ENCODE measurements around the gene RPTOR. TPM values are rescaled to one million over a fixed set of nuclear protein-coding genes. Genes with fewer than 3 reads are reported as not detected.

The RPTOR gene
- total and polyA plus RNA-seq, 2 donors (not counting 3 experiments of a cell fraction or from before 2014, with no cell fraction given) = 10.7 to 41.8 TPM

DNA sequence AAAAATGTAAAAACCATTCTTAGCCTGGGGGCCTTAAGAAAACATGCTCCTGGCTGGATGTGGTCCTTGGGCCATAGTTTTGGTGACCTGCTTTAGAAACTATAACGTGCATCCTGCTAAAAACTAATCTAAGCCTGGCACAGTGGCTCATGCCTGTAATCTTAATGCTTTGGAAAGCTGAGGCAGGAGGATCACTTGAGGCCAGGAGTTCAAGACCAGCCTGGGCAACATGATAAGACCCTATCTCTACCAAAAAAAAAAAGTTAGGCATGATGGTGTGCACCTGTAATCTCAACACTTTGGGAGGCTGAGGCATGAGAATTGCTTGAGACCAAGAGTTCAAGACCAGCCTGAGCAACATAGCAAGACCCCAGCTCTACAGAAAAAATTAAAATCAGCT is 263.2 kb downstream of the RPTOR start:
- Histone ChIP-seq H4K20me1 (replicated peaks; ENCODE audit: control insufficient read depth, extremely low read depth, insufficient read depth, low read length) (no peaks in the 10 kb centered on the region), H3K9me3 (replicated peaks; ENCODE audit: control insufficient read depth, insufficient read depth, low read length) (no peaks in the 10 kb centered on the region), H3K9ac (replicated peaks; ENCODE audit: extremely low read depth, insufficient read depth, low read length) (no peak overlapping the region), H3K4me3 (replicated peaks in 1 of 3; ENCODE audit: insufficient read depth in 1 of 3, low read depth in 1 of 3, low read length in 3 of 3) (no peak overlapping the region), H2AFZ (ENCODE audit: low read depth, low read length) (no peak overlapping the region), H3K27ac (ENCODE audit: insufficient read depth, low read depth, low read length) (no peak overlapping the region), H3K36me3 (ENCODE audit: control insufficient read depth in 2 of 2, extremely low read depth in 1 of 2, insufficient read depth in 2 of 2, low read length in 2 of 2) (peaks cover 0 to 3% of the 10 kb centered on the region in 2 experiments), H3K4me1 (ENCODE audit: control insufficient read depth, extremely low read depth, insufficient read depth, low read length) (no peaks in the 10 kb centered on the region), H3K9me1 (replicated peaks; ENCODE audit: control insufficient read depth, extremely low read depth, insufficient read depth, low read length) (no peaks in the 10 kb centered on the region), H3K4me2 (ENCODE audit: insufficient read depth, low read length) (no peak overlapping the region), H3K79me2 (ENCODE audit: control insufficient read depth, insufficient read depth, low read length) (no peaks in the 10 kb centered on the region), H3K27me3 (ENCODE audit: control insufficient read depth in 2 of 2, insufficient read depth in 2 of 2, low read length in 2 of 2) (no peaks in the 10 kb centered on the region)
- no peak for FAIRE-seq
- BruUV-seq (replicated peaks) = no TSS peak
- intact Hi-C loops (cut with micrococcal nuclease) = no loop called here
- DNase-seq (ENCODE audit: low read depth, low spot score) = no peak
- CTCF ChIA-PET = interaction anchor here (1.9 kb wide), 1 partner anchor 11 kb away, joined by 4 read pairs; no protein-coding TSS in a partner anchor
- TF ChIP-seq MYC (IDR thresholded peaks at IDR 0.05; ENCODE audit: low read depth, low read length) (no peak), CTCF (IDR thresholded peaks at IDR 0.05; ENCODE audit: extremely low read depth in 1 of 2, insufficient read depth in 1 of 2, low read depth in 1 of 2, low read length in 2 of 2) (no peak), FOS (IDR thresholded peaks at IDR 0.05; ENCODE audit: borderline replicate concordance, insufficient read depth, low read length) (no peak), EZH2 (IDR thresholded peaks at IDR 0.05; ENCODE audit: borderline replicate concordance, low read depth, low read length, severe bottlenecking) (no peak), GATA2 (IDR thresholded peaks at IDR 0.05; ENCODE audit: insufficient read depth, insufficient read length, low read depth, low read length) (no peak), POLR2A (IDR thresholded peaks at IDR 0.05; ENCODE audit: low read depth, low read length) (no peak), JUN (IDR thresholded peaks at IDR 0.05; ENCODE audit: borderline replicate concordance, insufficient read depth, insufficient read length, low read depth) (no peak), POLR2AphosphoS5 (IDR thresholded peaks at IDR 0.05; ENCODE audit: insufficient read depth, low read depth, low read length) (no peak), MAX (IDR thresholded peaks at IDR 0.05; ENCODE audit: insufficient read depth, insufficient read length) (no peak)
- dilution Hi-C loops (cut with MboI; ENCODE audit: extremely low pct_ligation_motif_present, low sequenced_read_pairs) = no loop called here
- POLR2A ChIA-PET = no interaction called here

Measured in endothelial cell of umbilical vein (primary cell).